ENCODE measurements around the gene CDC42BPA.
A peak's percentile ranks its signal among the peaks of the same experiment; 100 is the strongest.

The CDC42BPA gene

GRCh38 chr1:227197064-227197463 is 121.2 kb downstream of the CDC42BPA start:
- no peak overlapping the region for H3K4me3 ChIP-seq (ENCODE audit: low read length)
- TF ChIP-seq CTCF (conservative IDR thresholded peaks at IDR 0.05; ENCODE audit: low read depth, low read length), result no peak
- DNase-seq (ENCODE audit: low read depth), result no peak

GRCh38 chr1:227192163-227192562 is 126.1 kb downstream of the CDC42BPA start:
- TF ChIP-seq CTCF (conservative IDR thresholded peaks at IDR 0.05; ENCODE audit: low read depth, low read length), result no peak
- H3K4me3 ChIP-seq (ENCODE audit: low read length), result no peak overlapping the region
- DNase-seq (ENCODE audit: low read depth), result peak; percentile 26

- no peak overlapping the region for H3K4me3 ChIP-seq (ENCODE audit: low read length)
- DNase-seq (ENCODE audit: low read depth), result no peak
- no peak for TF ChIP-seq CTCF (conservative IDR thresholded peaks at IDR 0.05; ENCODE audit: low read depth, low read length)
These were observed 126.7 kb downstream of the CDC42BPA start for GRCh38 chr1:227191607-227192006.

- no peak for DNase-seq (ENCODE audit: low read depth)
- no peak for TF ChIP-seq CTCF (conservative IDR thresholded peaks at IDR 0.05; ENCODE audit: low read depth, low read length)
- no peak overlapping the region for H3K4me3 ChIP-seq (ENCODE audit: low read length)
These were observed 128.0 kb downstream of the CDC42BPA start for GRCh38 chr1:227190321-227190720.

- no peak for DNase-seq (ENCODE audit: low read depth)
- no peak for TF ChIP-seq CTCF (conservative IDR thresholded peaks at IDR 0.05; ENCODE audit: low read depth, low read length)
- no peak overlapping the region for H3K4me3 ChIP-seq (ENCODE audit: low read length)
These were observed 133.0 kb downstream of the CDC42BPA start for GRCh38 chr1:227185291-227185690.

- DNase-seq (ENCODE audit: low read depth), result no peak
- no peak for TF ChIP-seq CTCF (conservative IDR thresholded peaks at IDR 0.05; ENCODE audit: low read depth, low read length)
These were observed 136.3 kb downstream of the CDC42BPA start for GRCh38 chr1:227182012-227182411.

GRCh38 chr1:227175611-227176010 is 142.7 kb downstream of the CDC42BPA start:
- no peak for TF ChIP-seq CTCF (conservative IDR thresholded peaks at IDR 0.05; ENCODE audit: low read depth, low read length)

More at GRCh38 chr1:227182012-227182411, 136.3 kb downstream of the CDC42BPA start:
- no peak overlapping the region for H3K4me3 ChIP-seq (ENCODE audit: low read length)

More at GRCh38 chr1:227175611-227176010, 142.7 kb downstream of the CDC42BPA start:
- H3K4me3 ChIP-seq (ENCODE audit: low read length), result no peak overlapping the region
- no peak for DNase-seq (ENCODE audit: low read depth)

All from retinal pigment epithelial cell (primary cell).